ENCODE data around the gene NELFCD. TPM values are rescaled to one million over a fixed set of nuclear protein-coding genes. Genes with fewer than 3 reads are reported as not detected.

Gene NELFCD
- 42.2 TPM for total RNA-seq
- 60.6 TPM for polyA plus RNA-seq
- long read RNA-seq, donor 1, partial matches to known transcripts, result 0 of 3 reads
- long read RNA-seq, donor 1, other reads (novel, unspliced or antisense), result 0 of 3 reads
- long read RNA-seq, donor 2, transcript NELFCD-213 (15 exons, 2,305 nt), result major isoform, 41 of 74 reads
- long read RNA-seq, donor 2, transcript NELFCD-211 (4 exons, 606 nt), result minor isoform, 7 of 74 reads
- long read RNA-seq, donor 2, partial matches to known transcripts, result 6 of 74 reads
- long read RNA-seq, donor 2, other reads (novel, unspliced or antisense), result 18 of 74 reads
- long read RNA-seq, donor 3, transcript NELFCD-213 (15 exons, 2,305 nt), result major isoform, 28 of 41 reads
- long read RNA-seq, donor 3, partial matches to known transcripts, result 7 of 41 reads
- long read RNA-seq, donor 3, other reads (novel, unspliced or antisense), result 0 of 41 reads
- long read RNA-seq, donor 4, transcript NELFCD-213 (15 exons, 2,305 nt), result major isoform, 12 of 28 reads
- long read RNA-seq, donor 4, partial matches to known transcripts, result 12 of 28 reads
- long read RNA-seq, donor 4, other reads (novel, unspliced or antisense), result 0 of 28 reads
- long read RNA-seq, donor 5, transcript NELFCD-213 (15 exons, 2,305 nt), result major isoform, 17 of 41 reads
- long read RNA-seq, donor 5, partial matches to known transcripts, result 18 of 41 reads
- long read RNA-seq, donor 5, other reads (novel, unspliced or antisense), result 0 of 41 reads
- long read RNA-seq, donor 6, transcript NELFCD-213 (15 exons, 2,305 nt), result major isoform, 19 of 27 reads
- long read RNA-seq, donor 6, transcript NELFCD-211 (4 exons, 606 nt), result minor isoform, 5 of 27 reads
- long read RNA-seq, donor 6, partial matches to known transcripts, result 0 of 27 reads
- long read RNA-seq, donor 6, other reads (novel, unspliced or antisense), result 0 of 27 reads
- long read RNA-seq, donor 7, transcript NELFCD-213 (15 exons, 2,305 nt), result major isoform, 18 of 39 reads
- long read RNA-seq, donor 7, partial matches to known transcripts, result 0 of 39 reads
- long read RNA-seq, donor 7, other reads (novel, unspliced or antisense), result 19 of 39 reads
- long read RNA-seq, donor 8, transcript NELFCD-213 (15 exons, 2,305 nt), result major isoform, 12 of 14 reads
- long read RNA-seq, donor 8, partial matches to known transcripts, result 0 of 14 reads
- long read RNA-seq, donor 8, other reads (novel, unspliced or antisense), result 0 of 14 reads
- long read RNA-seq, donor 9, transcript NELFCD-213 (15 exons, 2,305 nt), result major isoform, 11 of 26 reads
- long read RNA-seq, donor 9, partial matches to known transcripts, result 0 of 26 reads
- long read RNA-seq, donor 9, other reads (novel, unspliced or antisense), result 13 of 26 reads
- long read RNA-seq, donor 10, transcript NELFCD-211 (4 exons, 606 nt), result minor isoform, 6 of 39 reads
- long read RNA-seq, donor 10, transcript NELFCD-213 (15 exons, 2,305 nt), result major isoform, 13 of 39 reads
- long read RNA-seq, donor 10, partial matches to known transcripts, result 13 of 39 reads
- long read RNA-seq, donor 10, other reads (novel, unspliced or antisense), result 6 of 39 reads

DNA sequence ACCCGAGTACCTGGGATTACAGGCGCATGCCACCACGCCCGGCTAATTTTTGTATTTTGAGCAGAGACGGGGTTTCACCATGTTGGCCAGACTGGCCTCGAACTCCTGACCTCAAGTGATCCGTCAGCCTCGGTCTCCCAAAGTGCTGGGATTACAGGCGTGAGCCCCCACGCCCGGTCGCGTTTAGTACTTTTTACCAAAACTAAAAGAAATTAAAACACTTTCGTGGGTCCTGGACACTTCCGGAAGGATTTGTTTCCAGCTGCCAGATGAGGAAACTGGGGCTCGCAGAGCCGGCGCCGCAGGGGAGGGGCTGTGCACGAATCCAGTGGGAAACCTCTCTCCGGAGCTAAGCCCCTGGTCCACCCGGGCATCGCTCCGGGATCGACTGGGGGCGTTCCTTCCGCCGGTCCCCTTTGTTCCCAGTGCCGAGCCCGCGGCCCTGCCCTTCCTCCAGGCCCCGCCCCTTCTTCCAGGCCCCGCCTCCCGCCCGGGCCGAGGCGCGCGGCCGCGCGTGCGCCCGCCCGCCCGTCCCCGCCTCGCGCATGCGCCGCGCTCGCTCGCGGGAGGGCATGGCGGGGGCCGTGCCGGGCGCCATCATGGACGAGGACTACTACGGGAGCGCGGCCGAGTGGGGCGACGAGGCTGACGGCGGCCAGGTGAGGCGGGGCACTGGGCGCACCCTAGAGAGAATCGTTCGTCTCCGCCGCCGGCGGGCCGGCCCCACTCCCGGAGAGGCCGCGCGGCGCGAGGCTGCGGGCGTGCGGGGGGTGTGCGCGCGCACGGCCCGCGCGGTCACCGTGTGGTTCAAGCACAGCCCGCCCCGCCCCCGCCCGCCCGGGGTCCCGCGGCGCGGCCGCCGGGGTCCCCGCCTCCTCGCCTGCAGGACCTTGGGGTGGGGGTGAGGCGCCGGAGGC lies at the start of gene NELFCD:
Gene NELFCD, plus strand, starts transcription at position 546 of the 917 bp plus-strand sequence. Its CDS starts 54 bp downstream, at position 600.
- peak within 1 kb of the TSS; percentile 47 to 92 for H3K27ac ChIP-seq (ENCODE audit: low read depth in 1 of 2, low read length in 1 of 2)
- 7% methylated on average over 109 of the region's 109 CpGs for WGBS
- DNase-seq (ENCODE audit: low read depth in 6 of 9, low spot score in 9 of 9), result peak; percentile 45 to 90 (median 80)
- peak within 1 kb of the TSS; percentile 80 to 97 for H3K4me3 ChIP-seq (ENCODE audit: low read length in 2 of 2)
- peaks cover 12 to 22% of the 10 kb centered on the region in 2 donors for H3K4me1 ChIP-seq (ENCODE audit: control insufficient read depth in 2 of 2, insufficient read depth in 2 of 2, low read length in 2 of 2)
- H3K9me3 ChIP-seq (ENCODE audit: control insufficient read depth in 2 of 2, insufficient read depth in 1 of 2, low read length in 1 of 2), result no peaks in the 10 kb centered on the region
- H3K36me3 ChIP-seq (ENCODE audit: control insufficient read depth in 2 of 2, insufficient read depth in 2 of 2, low read length in 1 of 2), result peaks cover 0 to 2% of the 10 kb centered on the region in 2 donors
- no peaks in the 10 kb centered on the region for H3K27me3 ChIP-seq (ENCODE audit: control insufficient read depth in 2 of 2, insufficient read depth in 1 of 2, low read length in 1 of 2)

- no peak for DNase-seq (ENCODE audit: low read depth in 6 of 9, low spot score in 9 of 9)
- Histone ChIP-seq H3K36me3 (ENCODE audit: control insufficient read depth in 2 of 2, insufficient read depth in 2 of 2, low read length in 1 of 2) (no peaks in the 10 kb centered on the region), H3K27ac (ENCODE audit: low read depth in 1 of 2, low read length in 1 of 2) (no peak overlapping the region), H3K4me1 (ENCODE audit: control insufficient read depth in 2 of 2, insufficient read depth in 2 of 2, low read length in 2 of 2) (no peaks in the 10 kb centered on the region), H3K27me3 (ENCODE audit: control insufficient read depth in 2 of 2, insufficient read depth in 1 of 2, low read length in 1 of 2) (no peaks in the 10 kb centered on the region), H3K9me3 (ENCODE audit: control insufficient read depth in 2 of 2, insufficient read depth in 1 of 2, low read length in 1 of 2) (no peaks in the 10 kb centered on the region), H3K4me3 (ENCODE audit: low read length in 2 of 2) (no peak overlapping the region)
- 95% methylated on average over 5 of the region's 5 CpGs for WGBS
These were observed 48.9 kb upstream of the NELFCD start for GRCh38 chr20:58932170-58932569.

GRCh38 chr20:58938078-58938477 lies 43.0 kb upstream of the NELFCD start:
- no peaks in the 10 kb centered on the region for H3K9me3 ChIP-seq (ENCODE audit: control insufficient read depth in 2 of 2, insufficient read depth in 1 of 2, low read length in 1 of 2)
- H3K4me3 ChIP-seq (ENCODE audit: low read length in 2 of 2), result no peak overlapping the region
- H3K27me3 ChIP-seq (ENCODE audit: control insufficient read depth in 2 of 2, insufficient read depth in 1 of 2, low read length in 1 of 2), result no peaks in the 10 kb centered on the region
- no peaks in the 10 kb centered on the region for H3K4me1 ChIP-seq (ENCODE audit: control insufficient read depth in 2 of 2, insufficient read depth in 2 of 2, low read length in 2 of 2)
- no peak for DNase-seq (ENCODE audit: low read depth in 6 of 9, low spot score in 9 of 9)
- WGBS, result 87% methylated on average over 2 of the region's 2 CpGs
- H3K36me3 ChIP-seq (ENCODE audit: control insufficient read depth in 2 of 2, insufficient read depth in 2 of 2, low read length in 1 of 2), result no peaks in the 10 kb centered on the region
- H3K27ac ChIP-seq (ENCODE audit: low read depth in 1 of 2, low read length in 1 of 2), result no peak overlapping the region

- H3K27me3 ChIP-seq (ENCODE audit: control insufficient read depth in 2 of 2, insufficient read depth in 1 of 2, low read length in 1 of 2), result no peaks in the 10 kb centered on the region
- DNase-seq (ENCODE audit: low read depth in 6 of 9, low spot score in 9 of 9), result no peak
- no peaks in the 10 kb centered on the region for H3K4me1 ChIP-seq (ENCODE audit: control insufficient read depth in 2 of 2, insufficient read depth in 2 of 2, low read length in 2 of 2)
- no peak overlapping the region for H3K4me3 ChIP-seq (ENCODE audit: low read length in 2 of 2)
- WGBS, result 84% methylated on average over 1 of the region's 1 CpG
- H3K27ac ChIP-seq (ENCODE audit: low read depth in 1 of 2, low read length in 1 of 2), result no peak overlapping the region
- H3K9me3 ChIP-seq (ENCODE audit: control insufficient read depth in 2 of 2, insufficient read depth in 1 of 2, low read length in 1 of 2), result no peaks in the 10 kb centered on the region
- no peaks in the 10 kb centered on the region for H3K36me3 ChIP-seq (ENCODE audit: control insufficient read depth in 2 of 2, insufficient read depth in 2 of 2, low read length in 1 of 2)
These were observed 42.5 kb upstream of the NELFCD start for GRCh38 chr20:58938541-58938940.

DNA sequence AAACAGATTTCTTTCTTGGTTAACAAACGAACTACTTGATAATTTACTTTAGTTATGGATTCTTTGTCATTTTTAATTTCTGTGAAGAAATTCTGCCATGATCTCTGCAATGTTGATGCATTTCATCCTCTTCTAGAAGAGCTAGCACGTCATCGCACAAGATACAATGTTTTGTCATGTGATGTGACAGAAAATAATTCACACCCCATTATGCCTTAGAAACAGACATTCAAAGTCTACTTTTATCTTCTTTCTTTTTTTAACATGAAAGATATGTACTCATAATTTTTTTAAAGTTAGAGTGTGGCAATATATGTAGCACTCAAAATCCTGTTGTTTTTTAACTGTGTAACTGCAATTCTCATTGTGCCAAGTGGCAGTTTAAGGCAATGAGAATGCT lies 39.6 kb upstream of the NELFCD start:
- Histone ChIP-seq H3K9me3 (ENCODE audit: control insufficient read depth in 2 of 2, insufficient read depth in 1 of 2, low read length in 1 of 2) (no peaks in the 10 kb centered on the region), H3K27me3 (ENCODE audit: control insufficient read depth in 2 of 2, insufficient read depth in 1 of 2, low read length in 1 of 2) (no peaks in the 10 kb centered on the region), H3K4me1 (ENCODE audit: control insufficient read depth in 2 of 2, insufficient read depth in 2 of 2, low read length in 2 of 2) (no peaks in the 10 kb centered on the region), H3K27ac (ENCODE audit: low read depth in 1 of 2, low read length in 1 of 2) (no peak overlapping the region), H3K4me3 (ENCODE audit: low read length in 2 of 2) (no peak overlapping the region), H3K36me3 (ENCODE audit: control insufficient read depth in 2 of 2, insufficient read depth in 2 of 2, low read length in 1 of 2) (no peaks in the 10 kb centered on the region)
- no peak for DNase-seq (ENCODE audit: low read depth in 6 of 9, low spot score in 9 of 9)
- WGBS, result 96% methylated on average over 3 of the region's 3 CpGs

- Histone ChIP-seq H3K9me3 (ENCODE audit: control insufficient read depth in 2 of 2, insufficient read depth in 1 of 2, low read length in 1 of 2) (no peaks in the 10 kb centered on the region), H3K4me3 (ENCODE audit: low read length in 2 of 2) (no peak overlapping the region), H3K27ac (ENCODE audit: low read depth in 1 of 2, low read length in 1 of 2) (no peak overlapping the region), H3K27me3 (ENCODE audit: control insufficient read depth in 2 of 2, insufficient read depth in 1 of 2, low read length in 1 of 2) (no peaks in the 10 kb centered on the region), H3K36me3 (ENCODE audit: control insufficient read depth in 2 of 2, insufficient read depth in 2 of 2, low read length in 1 of 2) (no peaks in the 10 kb centered on the region), H3K4me1 (ENCODE audit: control insufficient read depth in 2 of 2, insufficient read depth in 2 of 2, low read length in 2 of 2) (no peaks in the 10 kb centered on the region)
- 94% methylated on average over 4 of the region's 4 CpGs for WGBS
- DNase-seq (ENCODE audit: low read depth in 6 of 9, low spot score in 9 of 9), result no peak
These were observed 38.5 kb upstream of the NELFCD start for GRCh38 chr20:58942549-58942948.

GRCh38 chr20:58944610-58945009 lies 36.4 kb upstream of the NELFCD start:
- H3K27me3 ChIP-seq (ENCODE audit: control insufficient read depth in 2 of 2, insufficient read depth in 1 of 2, low read length in 1 of 2), result no peaks in the 10 kb centered on the region
- 98% methylated on average over 5 of the region's 5 CpGs for WGBS
- no peak overlapping the region for H3K27ac ChIP-seq (ENCODE audit: low read depth in 1 of 2, low read length in 1 of 2)
- no peak for DNase-seq (ENCODE audit: low read depth in 6 of 9, low spot score in 9 of 9)
- H3K4me3 ChIP-seq (ENCODE audit: low read length in 2 of 2), result no peak overlapping the region
- H3K9me3 ChIP-seq (ENCODE audit: control insufficient read depth in 2 of 2, insufficient read depth in 1 of 2, low read length in 1 of 2), result no peaks in the 10 kb centered on the region
- H3K36me3 ChIP-seq (ENCODE audit: control insufficient read depth in 2 of 2, insufficient read depth in 2 of 2, low read length in 1 of 2), result no peaks in the 10 kb centered on the region
- H3K4me1 ChIP-seq (ENCODE audit: control insufficient read depth in 2 of 2, insufficient read depth in 2 of 2, low read length in 2 of 2), result no peaks in the 10 kb centered on the region

Measured in thymus (tissue), 14 donors.